Thymus (tissue), 11 donors: ENCODE data around the gene TEAD2. TPM values are rescaled to one million over a fixed set of nuclear protein-coding genes. Genes with fewer than 3 reads are reported as not detected.
A peak's percentile ranks its signal among the peaks of the same experiment; 100 is the strongest.
"Not testable (repeated sequence)": the region's sequence is repeated elsewhere in the genome, so short reads cannot be mapped to it uniquely, and the experiment has no call there.

Experiments
- DNase-seq, 9 donors: peaks; one replicate each; pipeline ENCODE4 v3.0.0-alpha.2; 2013; ENCODE audit warnings: low spot score in 9 of 9, low read depth in 6 of 9, missing footprints in 1 of 9
- H3K27ac ChIP-seq, 2 donors: one replicate each; pipeline ENCODE4 v1.5.1; 2013; ENCODE audit warnings: control low read depth in 1 of 2, low read depth in 1 of 2, low read length in 1 of 2, mild to moderate bottlenecking in 1 of 2, moderate library complexity in 1 of 2
- H3K27me3 ChIP-seq, 2 donors: one replicate each; pipeline ENCODE4 v1.5.1; 2013; ENCODE audit warnings: low read length in 1 of 2; ENCODE audit not compliant: control insufficient read depth in 2 of 2, insufficient read depth in 1 of 2
- H3K36me3 ChIP-seq, 2 donors: one replicate each; pipeline ENCODE4 v1.5.1; 2013; ENCODE audit warnings: low read length in 1 of 2, mild to moderate bottlenecking in 1 of 2, moderate library complexity in 1 of 2; ENCODE audit not compliant: control insufficient read depth in 2 of 2, insufficient read depth in 2 of 2
- H3K4me1 ChIP-seq, 2 donors: one replicate each; pipeline ENCODE4 v1.5.1; 2013; ENCODE audit warnings: low read length in 2 of 2; ENCODE audit not compliant: control insufficient read depth in 2 of 2, insufficient read depth in 2 of 2
- H3K4me3 ChIP-seq, 2 donors: one replicate each; pipeline ENCODE4 v1.5.1; 2013; ENCODE audit warnings: low read length in 2 of 2, control low read depth in 1 of 2, mild to moderate bottlenecking in 1 of 2
- H3K9me3 ChIP-seq, 2 donors: one replicate each; pipeline ENCODE4 v1.5.1; 2013; ENCODE audit warnings: low read length in 1 of 2, mild to moderate bottlenecking in 1 of 2; ENCODE audit not compliant: control insufficient read depth in 2 of 2, insufficient read depth in 1 of 2
- WGBS: extraction: QIAGEN DNeasy Blood & Tissue Kit; methylation state at CpG from one replicate; pipeline ENCODE4 v1.1.7; 2013; 5-methylcytosine and 5-hydroxymethylcytosine counted together
- polyA plus RNA-seq: library from polyadenylated mRNA; stranded (reverse); fragments of 200-250 nt; gene quantifications from one replicate; pipeline ENCODE4 v1.2.3, GENCODE V29; 2013
- total RNA-seq: library from RNA; stranded (reverse); fragments of 120-200 nt; gene quantifications from one replicate; pipeline ENCODE4 v1.2.4, GENCODE V29; 2013
- donor health status: healthy.

The TEAD2 gene
- total and polyA plus RNA-seq, 2 donors: 4.1 to 6.6 TPM

DNA sequence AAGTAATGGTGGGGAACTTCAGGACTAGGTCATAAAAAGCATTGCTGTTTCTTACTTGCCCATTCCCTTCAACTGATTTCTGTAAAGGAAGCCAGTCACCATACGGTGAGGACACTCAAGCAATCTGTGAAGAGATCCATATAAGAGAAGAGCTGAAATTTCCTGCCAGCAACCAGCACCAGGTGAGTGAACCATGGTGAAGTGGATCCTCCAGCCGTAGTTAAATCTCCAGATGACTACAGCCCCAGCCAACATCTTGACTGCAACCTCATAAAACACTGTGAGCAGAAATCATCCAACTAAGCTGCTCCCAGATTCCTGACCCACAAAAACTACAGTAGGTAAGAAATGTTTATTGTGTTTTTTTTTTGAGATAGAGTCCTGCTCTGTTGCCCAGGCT is 33.5 kb downstream of the TEAD2 start:
- Histone ChIP-seq H3K27me3 (no peaks in the 10 kb centered on the region), H3K27ac (no peak overlapping the region), H3K4me3 (no peak overlapping the region), H3K4me1 (peaks cover 6 to 25% of the 10 kb centered on the region in 2 donors), H3K36me3 (no peaks in the 10 kb centered on the region), H3K9me3 (no peaks in the 10 kb centered on the region)
- no peak for DNase-seq
- WGBS: 96% methylated on average over 2 of the region's 2 CpGs

DNA sequence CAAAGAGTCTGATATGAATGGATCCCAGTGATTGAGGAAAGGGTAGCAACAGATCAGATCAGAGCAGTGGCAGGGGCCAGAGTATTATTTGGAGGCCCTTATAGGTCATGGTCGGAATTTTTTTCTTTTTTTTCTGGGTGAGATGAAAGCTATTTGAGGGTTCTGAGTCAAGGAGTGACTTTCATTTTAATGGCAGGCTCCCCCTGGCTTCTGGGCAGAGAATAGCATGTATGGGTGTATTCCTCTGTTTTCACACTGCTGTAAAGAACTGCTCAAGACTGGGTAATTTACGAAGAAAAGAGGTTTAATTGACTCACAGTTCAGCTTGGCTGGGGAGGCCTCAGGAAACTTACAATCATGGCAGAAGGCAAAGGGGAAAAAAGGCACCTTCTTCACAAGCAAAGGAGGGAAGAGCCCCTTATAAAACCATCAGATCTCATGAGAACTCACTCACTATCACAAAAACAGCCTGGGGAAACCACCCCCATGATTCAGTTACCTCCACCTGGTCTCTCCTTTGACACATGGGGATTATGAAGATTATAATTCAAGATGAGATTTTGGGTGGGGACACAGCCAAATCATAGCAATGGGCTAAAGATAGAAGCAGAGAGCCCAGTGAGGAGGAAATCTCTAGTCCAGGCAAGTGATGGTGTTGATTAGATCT is 34.2 kb downstream of the TEAD2 start:
- Histone ChIP-seq H3K4me1 (peaks cover 0 to 17% of the 10 kb centered on the region in 2 donors), H3K9me3 (no peaks in the 10 kb centered on the region), H3K27ac (no peak overlapping the region), H3K4me3 (no peak overlapping the region), H3K27me3 (no peaks in the 10 kb centered on the region), H3K36me3 (no peaks in the 10 kb centered on the region)
- 62% methylated on average over 2 of the region's 2 CpGs for WGBS
- peak in 1 of 9 donors; percentile 44 for DNase-seq

DNA sequence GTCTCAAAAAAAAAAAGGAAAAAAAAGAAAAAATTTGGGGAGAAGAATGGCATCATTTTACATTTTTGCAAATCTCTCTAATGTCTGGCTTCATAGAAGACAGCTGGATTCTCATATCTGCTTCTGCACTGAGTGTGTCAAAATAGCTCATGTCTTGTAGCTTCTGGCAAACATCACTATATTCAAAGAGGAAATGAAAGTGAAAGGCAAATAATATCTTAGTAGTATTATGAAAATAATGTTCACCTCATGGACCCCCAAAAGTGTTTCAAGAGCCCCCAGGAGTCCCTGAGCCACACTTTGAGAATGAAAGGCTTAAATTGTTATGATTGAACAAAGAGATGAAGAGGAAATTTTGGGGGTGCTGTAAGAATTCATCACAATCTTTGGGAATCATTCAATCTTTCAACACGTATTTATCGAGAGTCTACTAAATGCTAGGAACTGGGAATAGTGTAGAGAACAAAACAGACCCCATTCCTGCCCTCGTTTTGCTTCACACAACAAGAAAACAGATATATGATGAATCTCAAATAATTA is 36.0 kb downstream of the TEAD2 start:
- H3K9me3 ChIP-seq: no peaks in the 10 kb centered on the region
- peaks cover 0 to 1% of the 10 kb centered on the region in 2 donors for H3K4me1 ChIP-seq
- H3K4me3 ChIP-seq: no peak overlapping the region
- 97% methylated on average over 3 of the region's 3 CpGs for WGBS
- DNase-seq: no peak
- H3K27me3 ChIP-seq: no peaks in the 10 kb centered on the region
- no peak overlapping the region for H3K27ac ChIP-seq
- H3K36me3 ChIP-seq: no peaks in the 10 kb centered on the region

DNA sequence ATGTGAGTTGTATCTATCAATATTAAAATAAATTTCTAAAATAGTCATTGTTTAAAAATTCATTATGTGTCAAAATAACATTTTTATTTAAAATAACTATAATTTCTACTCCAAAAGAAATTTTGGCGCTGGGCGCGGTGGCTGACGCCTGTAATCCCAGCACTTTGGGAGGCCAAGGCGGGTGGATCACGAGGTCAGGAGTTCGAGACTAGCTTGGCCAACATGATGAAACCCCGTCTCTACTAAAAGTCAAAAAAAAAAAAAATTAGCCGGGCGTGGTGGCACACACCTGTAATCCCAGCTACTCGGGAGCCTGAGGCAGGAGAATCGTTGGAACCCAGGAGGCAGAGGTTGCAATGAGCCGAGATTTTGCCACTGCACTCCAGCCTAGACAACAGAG is 36.5 kb downstream of the TEAD2 start:
- 97% methylated on average over 13 of the region's 13 CpGs for WGBS
- not testable (repeated sequence) for H3K27me3 ChIP-seq, H3K36me3 ChIP-seq, H3K27ac ChIP-seq, H3K4me1 ChIP-seq, DNase-seq, H3K4me3 ChIP-seq, H3K9me3 ChIP-seq

DNA sequence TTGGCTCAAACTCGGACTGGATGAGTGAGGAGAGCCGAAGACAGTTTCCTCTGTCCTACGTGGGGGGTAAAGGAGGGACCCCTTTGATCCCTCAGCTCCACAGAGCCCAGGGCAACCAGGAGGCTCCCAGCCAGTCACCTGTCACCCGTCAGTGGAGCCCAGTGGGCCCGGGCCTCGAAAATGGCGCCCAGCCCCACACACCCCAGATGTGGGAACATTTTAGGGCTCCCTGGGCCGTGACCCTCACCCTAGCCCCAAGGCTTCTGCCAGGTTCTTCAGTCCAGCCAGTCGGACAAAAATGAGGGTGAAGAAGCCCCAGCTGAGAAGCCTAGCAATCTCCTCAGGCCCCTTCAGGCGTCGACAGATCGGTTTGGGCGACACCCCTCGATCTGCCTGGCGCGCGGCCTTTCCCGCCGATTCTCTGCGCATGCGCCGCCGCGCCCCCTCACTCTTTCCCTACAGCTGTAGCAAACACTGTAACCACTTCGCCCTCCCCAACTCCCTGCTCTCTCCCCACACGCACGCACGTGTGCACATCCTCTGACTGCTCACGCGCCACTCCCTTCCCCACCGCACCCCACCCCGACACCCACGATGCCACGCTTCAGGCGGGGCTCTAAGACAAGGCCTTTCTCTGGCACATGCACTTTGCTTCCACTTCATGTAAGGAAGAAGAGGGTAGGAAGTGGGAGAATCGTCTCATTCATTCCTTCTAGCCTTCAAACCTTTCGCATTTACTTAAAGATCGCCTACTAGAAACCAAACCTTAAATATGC is 37.2 kb downstream of the TEAD2 start, which contains the start of gene SLC6A16:
SLC6A16 (minus strand) TSS at position 391 of the 776 bp plus-strand sequence. CDS start 13,844 bp downstream, outside the sequence.
- no peaks in the 10 kb centered on the region for H3K9me3 ChIP-seq
- no peak for DNase-seq
- 97% methylated on average over 38 of the region's 38 CpGs for WGBS
- H3K36me3 ChIP-seq: no peaks in the 10 kb centered on the region
- no peaks in the 10 kb centered on the region for H3K4me1 ChIP-seq
- no peak within 1 kb of the TSS for H3K27ac ChIP-seq
- no peak within 1 kb of the TSS for H3K4me3 ChIP-seq
- H3K27me3 ChIP-seq: no peaks in the 10 kb centered on the region

DNA sequence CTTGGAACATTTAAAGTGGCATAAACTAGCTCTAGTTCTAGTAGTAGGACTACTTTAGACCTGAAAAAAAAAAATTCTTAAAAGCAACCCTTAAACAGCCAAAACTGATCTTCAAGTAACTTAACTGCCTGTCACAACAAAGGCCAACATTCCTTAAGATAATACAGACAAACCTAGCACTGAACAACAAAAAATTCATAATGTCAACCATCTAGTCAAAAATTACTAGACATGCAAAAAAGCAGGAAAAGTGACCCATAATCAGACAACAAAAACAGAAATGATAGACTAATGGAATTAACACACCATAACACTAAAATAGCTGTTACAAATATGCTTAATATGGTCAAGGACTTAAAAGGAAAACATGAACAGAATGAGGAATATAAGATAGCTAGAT is 43.9 kb downstream of the TEAD2 start:
- Histone ChIP-seq H3K27me3 (no peaks in the 10 kb centered on the region), H3K4me3 (no peak overlapping the region), H3K36me3 (no peaks in the 10 kb centered on the region), H3K4me1 (no peaks in the 10 kb centered on the region), H3K9me3 (peaks cover 0 to 4% of the 10 kb centered on the region in 2 donors), H3K27ac (no peak overlapping the region)
- DNase-seq: no peak

DNA sequence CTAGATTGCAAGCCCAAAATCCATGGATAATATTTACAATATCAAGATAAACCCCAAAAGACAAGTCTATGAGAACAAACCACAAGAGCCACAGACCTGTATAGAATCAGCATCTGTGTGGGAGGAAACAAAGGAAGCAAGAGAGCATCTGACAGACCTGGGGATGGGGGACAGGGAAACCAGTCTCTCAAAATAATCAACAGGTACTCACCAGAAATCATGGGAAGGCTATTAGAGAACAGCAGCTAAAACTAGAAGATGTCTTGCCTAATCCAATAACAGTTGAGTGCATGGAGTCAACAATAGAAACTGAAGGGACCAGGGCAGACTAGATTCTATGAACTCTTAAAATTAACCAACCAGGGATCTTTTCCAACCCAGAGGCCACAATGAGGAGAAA is 45.9 kb downstream of the TEAD2 start:
- no peak overlapping the region for H3K4me3 ChIP-seq
- no peak for DNase-seq
- H3K4me1 ChIP-seq: no peaks in the 10 kb centered on the region
- no peaks in the 10 kb centered on the region for H3K36me3 ChIP-seq
- H3K27ac ChIP-seq: no peak overlapping the region
- no peaks in the 10 kb centered on the region for H3K27me3 ChIP-seq
- peaks cover 0 to 4% of the 10 kb centered on the region in 2 donors for H3K9me3 ChIP-seq

DNA sequence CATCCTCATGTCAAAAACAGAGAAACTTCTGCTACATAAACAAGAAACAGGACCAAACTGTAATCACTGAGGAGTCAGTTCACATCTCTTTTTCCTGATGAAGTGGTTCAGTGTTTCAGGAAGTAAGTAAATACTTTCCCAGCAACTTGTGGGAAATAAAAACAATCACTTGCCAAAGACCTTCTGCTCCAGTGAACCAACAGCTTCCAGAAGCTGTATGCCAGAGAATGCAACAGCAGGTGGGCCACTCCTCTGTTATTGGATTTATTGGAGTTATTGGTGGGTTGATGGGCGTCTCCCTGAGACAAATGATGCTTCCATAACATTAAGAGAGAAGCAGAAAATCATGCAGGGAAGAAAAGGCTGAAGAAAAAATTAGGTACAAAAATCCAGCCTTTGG is 47.1 kb downstream of the TEAD2 start:
- 90% methylated on average over 1 of the region's 1 CpG for WGBS
- Histone ChIP-seq H3K4me3 (no peak overlapping the region), H3K27me3 (no peaks in the 10 kb centered on the region), H3K36me3 (peaks cover 0 to 7% of the 10 kb centered on the region in 2 donors), H3K4me1 (no peaks in the 10 kb centered on the region), H3K9me3 (peaks cover 0 to 4% of the 10 kb centered on the region in 2 donors), H3K27ac (no peak overlapping the region)
- no peak for DNase-seq

DNA sequence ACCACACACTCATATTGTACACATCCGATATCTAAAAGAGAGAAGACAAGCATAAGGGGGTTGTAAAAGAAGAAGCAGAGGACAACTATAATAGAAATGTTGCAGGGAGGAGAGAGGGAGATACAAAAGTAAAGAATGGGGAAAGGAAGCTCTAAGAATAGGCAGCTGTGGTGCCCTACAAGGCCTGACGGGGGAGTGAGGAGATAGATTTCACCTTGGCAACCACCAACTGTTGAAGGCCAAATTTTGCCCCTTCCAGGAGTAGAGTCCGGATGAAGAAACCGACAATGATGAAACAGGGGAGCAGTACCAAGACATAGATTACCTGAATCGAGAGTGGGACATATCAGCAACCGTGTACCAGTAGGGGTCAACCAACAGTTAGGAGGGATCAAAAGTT is 53.1 kb downstream of the TEAD2 start:
- Histone ChIP-seq H3K4me1 (no peaks in the 10 kb centered on the region), H3K27ac (no peak overlapping the region), H3K9me3 (no peaks in the 10 kb centered on the region), H3K27me3 (no peaks in the 10 kb centered on the region), H3K4me3 (no peak overlapping the region), H3K36me3 (peaks cover 0 to 7% of the 10 kb centered on the region in 2 donors)
- no peak for DNase-seq
- WGBS: 97% methylated on average over 6 of the region's 6 CpGs
